Activated CD4-positive, alpha-beta T cell treated with anti-CD3 and anti-CD28 coated beads, Interleukin-2, amount 50 U/mL, for 16 hours (primary cell): ENCODE results near the gene SMARCB1.

Source experiments
- DNase-seq: peaks from one replicate; pipeline ENCODE4 v3.0.0-alpha.2; 2020

The SMARCB1 gene

DNA sequence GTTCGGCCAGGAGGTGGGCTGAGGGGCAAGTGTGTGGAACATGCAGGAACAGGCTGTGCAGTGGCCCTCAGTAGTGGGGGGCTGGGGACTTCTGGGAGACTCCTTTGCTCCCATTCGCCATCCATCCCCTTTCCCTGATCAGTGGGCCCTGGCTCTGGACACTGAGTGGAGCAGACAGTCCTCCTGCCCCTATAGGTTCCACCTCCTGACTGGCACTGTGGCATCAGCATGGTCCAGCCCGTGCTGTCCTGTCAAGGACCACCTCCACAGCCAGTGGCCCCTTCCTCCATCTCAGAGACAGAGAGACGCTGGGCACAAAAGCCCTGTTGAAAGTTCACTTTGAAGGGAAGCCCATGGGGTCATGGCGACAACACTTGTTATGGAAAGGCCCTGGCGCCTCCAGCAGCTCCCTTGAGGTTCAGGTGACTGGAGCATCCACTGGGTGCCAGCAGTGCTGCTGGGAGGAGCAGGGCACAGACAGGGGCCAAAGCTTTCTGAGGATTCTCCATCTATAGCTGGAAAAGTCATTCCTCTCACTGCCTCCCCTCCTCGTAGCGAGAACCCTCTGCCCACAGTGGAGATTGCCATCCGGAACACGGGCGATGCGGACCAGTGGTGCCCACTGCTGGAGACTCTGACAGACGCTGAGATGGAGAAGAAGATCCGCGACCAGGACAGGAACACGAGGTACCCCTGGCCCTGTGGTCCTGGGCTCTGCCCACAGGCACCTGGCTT is 46.4 kb downstream of the SMARCB1 start:
- DNase-seq = no peak

GRCh38 chr22:23833911-23834317 is 47.1 kb downstream of the SMARCB1 start:
- DNase-seq = no peak

- no peak for DNase-seq
Measured at GRCh38 chr22:23834406-23834792, 47.6 kb downstream of the SMARCB1 start.

DNA sequence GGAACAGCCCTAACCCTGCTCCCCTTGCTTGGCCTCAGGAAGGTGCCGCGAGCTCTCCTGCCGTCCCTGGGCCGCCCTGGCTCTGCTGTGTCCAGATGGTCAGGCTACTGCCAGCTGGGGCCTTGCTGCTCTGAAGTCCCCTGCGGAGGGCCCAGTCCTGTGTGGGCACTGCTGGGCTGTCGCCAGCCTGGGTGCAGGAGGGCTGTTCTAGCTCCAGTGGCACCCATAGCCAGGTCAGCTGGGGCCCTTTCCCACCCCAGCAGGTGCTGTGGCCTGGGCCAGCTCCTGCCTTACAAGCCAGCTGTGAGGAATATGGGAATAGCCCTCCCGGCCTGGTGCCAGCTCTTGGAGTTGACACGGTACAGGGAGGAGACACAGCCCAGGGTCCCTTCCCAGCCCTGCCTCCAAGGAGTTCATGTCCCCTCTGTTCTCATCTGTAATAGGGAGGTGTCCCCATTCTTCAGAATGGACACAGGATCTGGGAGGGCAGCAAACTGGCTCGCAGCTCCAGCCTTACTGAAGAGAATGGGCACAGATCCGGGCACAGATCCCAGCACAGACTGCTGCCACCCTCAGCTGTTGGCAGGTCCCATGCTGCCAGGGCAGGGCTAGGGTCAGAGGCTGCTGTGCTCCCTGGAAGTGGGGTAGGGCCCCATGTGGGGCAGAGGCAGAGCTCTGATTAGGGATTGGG is 48.2 kb downstream of the SMARCB1 start:
- DNase-seq = no peak

GRCh38 chr22:23835484-23836144 is 48.8 kb downstream of the SMARCB1 start:
- DNase-seq = no peak

- DNase-seq = no peak
Measured at GRCh38 chr22:23836281-23836680, 49.5 kb downstream of the SMARCB1 start.

GRCh38 chr22:23836692-23837495 is 50.1 kb downstream of the SMARCB1 start:
- DNase-seq = no peak

GRCh38 chr22:23837496-23837859 is 50.7 kb downstream of the SMARCB1 start:
- DNase-seq = no peak

GRCh38 chr22:23837911-23838680 is 51.3 kb downstream of the SMARCB1 start:
- no peak for DNase-seq

GRCh38 chr22:23838681-23839468 is 52.1 kb downstream of the SMARCB1 start, which contains the start of gene DERL3:
TSS of gene DERL3 (minus strand) at chr22:23839006. CDS start at chr22:23838987, 19 bp downstream.
- peak; percentile 99 for DNase-seq

- no peak for DNase-seq
Measured at GRCh38 chr22:23840026-23840425, 53.3 kb downstream of the SMARCB1 start.

GRCh38 chr22:23841292-23841691 is 54.5 kb downstream of the SMARCB1 start:
- DNase-seq = no peak

DNA sequence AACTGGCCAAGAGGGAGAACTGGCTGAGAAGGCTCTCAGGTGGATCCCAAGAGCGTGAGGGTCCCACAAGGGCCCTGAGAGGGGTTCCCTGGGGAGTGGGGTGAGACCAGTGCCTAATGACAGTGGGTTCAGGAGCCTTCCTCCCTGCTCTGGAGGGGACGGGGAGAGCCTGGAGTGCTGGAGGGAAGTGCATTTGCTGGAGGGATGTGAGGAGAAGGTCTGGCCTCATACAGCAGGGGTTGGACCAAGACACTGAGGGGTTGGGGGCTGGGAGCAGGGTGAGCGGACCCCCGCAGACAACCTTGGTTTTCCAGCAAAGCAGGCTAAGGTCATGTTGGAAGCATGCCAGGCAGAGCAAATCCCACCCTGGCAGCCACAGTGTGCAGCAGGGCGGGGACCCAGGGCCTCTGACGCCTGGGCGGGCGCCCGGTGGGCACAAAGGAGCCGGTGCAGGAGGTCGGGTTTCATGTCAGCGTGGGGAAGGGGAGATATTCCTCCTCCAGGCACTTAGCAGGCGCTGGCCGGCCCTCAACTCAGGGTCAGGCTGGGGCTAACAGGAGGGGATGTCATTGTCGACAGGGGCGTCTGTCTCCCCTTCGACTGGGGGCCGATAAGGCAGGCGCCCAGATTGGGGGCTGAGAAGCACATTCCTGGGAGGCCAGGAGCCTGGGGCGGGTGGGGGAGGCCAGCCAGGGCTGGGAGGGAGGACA is 55.1 kb downstream of the SMARCB1 start:
- no peak for DNase-seq

DNA sequence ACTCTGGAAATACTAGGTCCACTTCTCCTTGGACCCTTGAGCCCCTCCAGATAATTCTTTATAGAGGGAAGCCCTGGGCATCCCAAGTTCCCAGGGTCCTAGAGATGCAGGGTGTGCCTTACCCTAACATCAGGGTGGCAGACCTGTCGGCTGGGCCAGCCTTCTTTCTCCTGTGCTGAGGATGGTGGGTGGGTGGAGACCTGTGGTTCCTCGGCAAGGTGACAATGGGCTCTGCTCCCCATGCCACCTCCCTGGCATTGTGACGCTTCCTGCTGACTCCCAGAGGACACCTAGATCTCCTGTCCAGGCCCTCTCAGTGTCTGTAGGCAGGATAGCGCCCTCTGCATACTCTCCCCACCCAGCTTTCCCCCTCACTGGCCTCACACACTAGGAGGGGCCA is 55.8 kb downstream of the SMARCB1 start:
- no peak for DNase-seq

- no peak for DNase-seq
Measured at GRCh38 chr22:23844739-23845202, 58.0 kb downstream of the SMARCB1 start.

GRCh38 chr22:23845265-23846080 is 58.7 kb downstream of the SMARCB1 start:
- DNase-seq = no peak

DNA sequence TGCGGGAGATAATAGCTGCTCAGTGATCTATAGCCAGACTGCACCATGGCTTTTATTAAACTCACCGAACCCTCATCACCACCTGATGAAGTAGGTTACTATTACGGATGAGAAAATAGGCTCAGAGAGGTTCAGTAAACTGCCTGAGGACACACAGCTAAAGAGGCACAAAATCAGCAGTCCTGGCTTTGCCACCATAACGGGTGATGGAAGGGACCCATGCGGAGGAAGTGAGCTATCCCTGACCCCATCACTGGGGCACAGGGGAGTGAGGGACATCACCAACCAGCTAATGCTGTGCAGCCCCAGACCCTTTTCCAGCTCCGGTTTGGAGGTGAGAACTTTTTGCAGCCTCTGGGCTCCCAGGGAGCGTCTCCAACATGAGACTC is 59.3 kb downstream of the SMARCB1 start:
- DNase-seq = no peak

DNA sequence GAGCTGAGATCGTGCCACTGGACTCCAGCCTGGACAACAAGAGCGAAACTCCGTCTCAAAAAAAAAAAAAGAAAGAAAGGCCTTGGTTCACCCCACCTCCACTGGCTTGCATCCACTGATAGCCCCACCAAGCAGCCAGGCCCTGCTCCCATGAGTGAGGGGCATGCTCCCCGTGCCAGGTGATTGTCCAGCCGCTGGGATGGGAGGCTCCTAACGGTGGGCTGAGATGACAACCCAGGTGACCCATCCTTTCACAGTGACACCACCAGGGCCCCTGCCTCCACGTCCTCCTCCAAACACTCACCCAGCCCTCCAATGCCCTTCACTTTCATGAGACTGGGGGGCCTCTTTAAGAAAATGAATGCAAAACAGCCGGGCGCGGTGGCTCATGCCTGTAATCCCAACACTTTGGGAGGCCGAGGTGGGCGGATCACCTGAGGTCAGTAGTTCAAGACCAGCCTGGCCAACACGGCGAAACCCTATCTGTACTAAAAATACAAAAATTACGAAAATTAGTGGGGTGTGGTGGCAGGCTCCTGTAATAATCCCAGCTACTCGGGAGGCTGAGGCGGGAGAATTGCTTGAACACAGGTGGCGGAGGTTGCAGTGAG is 60.6 kb downstream of the SMARCB1 start:
- DNase-seq = no peak
